ENCODE data around the gene NR3C2. TPM values are rescaled to one million over a fixed set of nuclear protein-coding genes. Genes with fewer than 3 reads are reported as not detected.
A peak's percentile ranks its signal among the peaks of the same experiment; 100 is the strongest.

The NR3C2 gene
- total and polyA plus RNA-seq, 2 of the 4 experiments (the other 2 are of a cell fraction) = 1.1 to 2.3 TPM

DNA sequence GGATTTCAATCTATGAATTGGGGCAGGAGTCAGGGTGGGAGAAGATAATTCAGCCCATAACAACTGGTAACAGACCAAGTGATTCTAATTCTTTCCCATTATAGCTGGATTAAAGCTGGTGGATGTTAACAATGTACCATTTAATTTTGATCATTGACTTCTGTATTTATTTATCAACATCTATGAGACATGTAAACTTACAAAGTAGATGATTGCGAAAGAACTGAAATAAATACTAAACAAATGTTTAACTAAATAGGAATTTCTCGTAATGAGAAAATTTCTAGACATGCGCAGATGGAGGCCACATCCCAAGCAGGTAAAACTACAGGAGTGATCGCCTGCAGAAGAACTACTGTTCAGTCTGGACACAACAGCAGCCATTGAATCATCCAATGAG, 107.1 kb downstream of the NR3C2 start:
- Histone ChIP-seq H2AFZ (replicated peaks; ENCODE audit: low read length, poor library complexity) (no peak overlapping the region), H4K5ac (ENCODE audit: low read depth, low read length) (no peak overlapping the region), H2BK5ac (ENCODE audit: low read depth, low read length, poor library complexity, severe bottlenecking) (no peak overlapping the region), H4K8ac (ENCODE audit: low read depth in 2 of 2, low read length in 2 of 2) (no peak overlapping the region), H3K27me3 (ENCODE audit: control insufficient read depth, insufficient read depth, low read length) (no peaks in the 10 kb centered on the region), H3K9ac (ENCODE audit: low read depth, low read length) (no peak overlapping the region), H3K9me3 (ENCODE audit: control insufficient read depth, insufficient read depth, low read length) (no peaks in the 10 kb centered on the region), H3K18ac (ENCODE audit: low read depth, low read length) (no peak overlapping the region), H2BK120ac (ENCODE audit: low read depth, low read length) (no peak overlapping the region), H3K23ac (ENCODE audit: low read depth, low read length) (no peak overlapping the region), H3K14ac (replicated peaks; ENCODE audit: low read depth, low read length) (no peak overlapping the region), H3K36me3 (ENCODE audit: control insufficient read depth, insufficient read depth, low read length) (no peaks in the 10 kb centered on the region), H3K9me1 (ENCODE audit: insufficient read depth, low read length) (no peaks in the 10 kb centered on the region), H2BK20ac (ENCODE audit: low read depth, low read length) (no peak overlapping the region), H3K79me1 (ENCODE audit: low read depth in 1 of 2, low read length in 2 of 2) (no peaks in the 10 kb centered on the region), H3K4me3 (ENCODE audit: insufficient read depth, low read depth, low read length) (no peak overlapping the region), H2AK5ac (ENCODE audit: low read depth, low read length) (no peak overlapping the region), H4K91ac (ENCODE audit: insufficient read depth, low read depth, low read length) (no peak overlapping the region), H3K56ac (ENCODE audit: extremely low read depth, insufficient read depth, low read length) (no peak overlapping the region), H3K4me1 (ENCODE audit: control insufficient read depth, insufficient read depth, low read length) (no peaks in the 10 kb centered on the region), H3K27ac (ENCODE audit: insufficient read depth, low read length) (no peak overlapping the region), H3K4me2 (ENCODE audit: low read depth, low read length) (no peak overlapping the region), H2BK15ac (ENCODE audit: low read depth, low read length) (no peak overlapping the region), H4K20me1 (ENCODE audit: insufficient read depth, low read length) (no peaks in the 10 kb centered on the region), H2AK9ac (replicated peaks; ENCODE audit: low read depth, low read length, poor library complexity) (no peak overlapping the region), H3K4ac (ENCODE audit: low read depth, low read length) (no peak overlapping the region)
- no peak for DNase-seq
- ATAC-seq (ENCODE audit: low read depth) = no peak
- no TSS peak for BruUV-seq (replicated peaks)
- POLR2A ChIA-PET (ENCODE audit: unreplicated experiment) = no interaction called here
- dilution Hi-C loops (cut with HindIII; ENCODE audit: low sequenced_read_pairs, unreplicated experiment) (no loop called here), in situ Hi-C loops (cut with MboI; ENCODE audit: low sequenced_read_pairs) (no loop called here), intact Hi-C loops (cut with micrococcal nuclease) (no loop called here)
- TF ChIP-seq CEBPB (IDR thresholded peaks at IDR 0.05; ENCODE audit: low read depth, low read length) (peak; percentile 66), SMC3 (IDR thresholded peaks at IDR 0.05; ENCODE audit: low read depth, low read length) (no peak)
- CTCF ChIA-PET = no interaction called here
- 100% methylated on average over 1 of the region's 4 CpGs; no CpG with 5 or more reads in 1 of the 2 experiments for WGBS, 2 experiments (ENCODE audit: extremely low coverage in 2 of 2, insufficient read length in 1 of 2)

Data from IMR-90 (cell line).